SH-SY5Y (cell line): ENCODE results near the gene IQCK.

Experiments
- GATA2 ChIP-seq: IDR thresholded peaks from 2 replicates; pipeline ENCODE4 v1.6.1; 2011; ENCODE audit warnings: mild to moderate bottlenecking, low read depth, low read length
- GATA3 ChIP-seq: IDR thresholded peaks from 2 replicates; pipeline ENCODE4 v1.6.1; 2011; ENCODE audit warnings: low read depth, mild to moderate bottlenecking, low read length, moderate library complexity

IQCK gene

DNA sequence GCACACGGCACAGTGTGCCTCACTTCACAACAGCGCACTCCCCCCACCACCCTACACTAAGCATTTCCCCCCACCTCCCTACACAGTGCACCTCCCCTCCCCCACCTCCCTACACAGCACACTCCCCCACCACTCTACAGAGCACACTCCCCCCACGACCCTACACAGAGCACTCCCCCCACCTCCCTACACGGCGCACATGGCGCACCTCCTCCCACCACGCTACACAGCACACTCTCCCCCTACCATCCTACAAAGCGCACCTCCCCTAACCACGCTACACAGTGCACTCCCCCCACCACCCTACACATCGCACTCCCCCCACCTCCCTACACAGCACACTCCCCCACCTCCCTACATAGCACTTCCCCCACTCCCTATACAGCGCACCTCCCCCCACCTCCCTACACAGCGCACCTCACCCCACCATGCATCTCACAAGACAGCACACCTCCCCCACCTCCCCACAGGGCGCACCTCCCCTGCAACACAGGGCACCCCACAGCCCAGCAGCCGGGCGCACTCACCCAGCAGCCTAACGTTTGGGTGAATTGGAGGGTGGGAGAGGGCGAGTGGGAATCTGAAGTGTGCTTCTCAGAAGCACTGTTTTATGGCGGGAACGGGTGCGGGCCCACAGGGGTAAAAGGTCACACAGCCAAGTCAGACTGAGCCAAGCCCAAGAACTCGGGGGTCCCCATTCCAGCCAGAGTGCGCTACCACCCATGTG, 10.3 kb upstream of the IQCK start:
- TF ChIP-seq GATA2 (no peak), GATA3 (no peak)

DNA sequence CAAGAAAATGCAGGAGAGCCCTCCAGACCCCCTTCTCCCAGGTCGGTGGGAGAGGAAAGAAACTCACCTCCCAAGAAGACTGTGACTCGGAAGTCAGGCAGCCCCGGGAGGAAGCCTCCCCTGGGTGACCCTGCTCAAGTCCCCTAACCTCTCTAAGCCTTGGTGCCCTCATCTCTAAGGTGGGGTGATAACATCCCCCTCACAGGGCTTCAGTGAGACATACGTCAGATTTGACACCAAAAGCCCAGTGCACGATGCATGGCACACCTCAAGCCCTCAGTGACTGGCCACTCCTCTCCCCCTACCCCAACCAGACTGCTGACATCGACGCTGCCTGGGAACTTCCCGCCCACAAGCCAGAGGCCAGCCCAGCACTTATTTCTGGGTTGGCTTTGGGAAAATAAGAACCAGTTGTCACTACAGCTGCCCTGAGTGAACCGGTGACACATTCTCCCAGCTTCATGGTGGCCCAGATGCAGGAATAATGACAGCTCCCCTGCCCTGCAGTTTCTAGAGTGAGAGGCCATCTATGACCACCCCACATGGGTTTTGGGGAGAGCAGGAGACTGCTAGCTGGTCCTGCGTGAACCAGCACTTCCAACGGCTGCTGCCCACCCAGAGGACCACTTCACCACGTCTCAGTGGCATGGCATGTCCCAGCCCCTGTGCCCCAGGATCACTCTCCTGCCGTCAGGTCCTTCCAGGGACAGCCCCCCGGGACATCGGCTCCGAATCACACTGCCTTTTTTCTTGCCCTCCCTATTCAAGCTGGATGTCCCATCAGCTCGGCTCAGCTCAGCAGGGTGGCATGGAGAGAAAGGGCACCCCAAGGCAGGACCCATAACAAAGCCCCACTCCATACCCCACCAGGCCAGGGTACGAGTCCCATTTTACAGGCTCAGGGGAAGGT, 9.5 kb upstream of the IQCK start:
- TF ChIP-seq GATA2 (no peak), GATA3 (no peak)

DNA sequence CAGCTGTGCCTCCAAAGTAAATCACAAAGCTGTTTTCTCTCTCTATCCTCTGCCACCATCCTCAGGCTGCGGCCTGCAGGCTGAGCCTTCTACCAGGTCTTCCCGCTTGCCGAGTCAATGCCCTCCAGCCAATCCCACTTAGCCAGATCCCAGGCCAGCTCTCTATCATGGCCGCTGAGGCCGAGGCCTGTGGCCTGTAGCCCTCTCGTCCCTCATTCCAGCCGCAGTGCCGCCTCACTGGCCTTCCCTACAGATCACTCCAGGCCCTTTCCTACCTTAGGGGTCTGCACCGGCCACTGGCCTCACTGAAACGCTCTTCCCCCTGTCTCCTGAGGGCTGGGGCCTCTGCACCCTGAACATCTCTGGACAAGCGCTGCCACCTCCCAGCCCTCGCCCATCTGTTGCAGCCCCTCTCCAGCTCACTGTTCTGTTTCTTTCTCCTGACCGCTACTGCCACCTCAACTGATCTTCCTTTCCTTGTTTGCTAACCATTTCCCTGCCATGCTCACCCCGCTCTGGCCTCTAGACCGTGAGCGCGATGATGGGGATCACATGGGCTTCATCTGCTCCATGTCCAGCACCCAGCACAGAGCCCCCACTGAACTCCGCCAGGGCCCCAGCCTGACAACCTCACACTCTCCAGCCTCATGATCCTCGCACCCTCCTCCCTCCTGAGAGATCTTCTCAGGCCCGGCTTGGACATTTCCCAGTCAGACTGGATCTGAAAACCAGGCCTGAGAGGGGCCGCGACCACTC, 8.5 kb upstream of the IQCK start:
- no peak for TF ChIP-seq GATA3
- TF ChIP-seq GATA2, result no peak

DNA sequence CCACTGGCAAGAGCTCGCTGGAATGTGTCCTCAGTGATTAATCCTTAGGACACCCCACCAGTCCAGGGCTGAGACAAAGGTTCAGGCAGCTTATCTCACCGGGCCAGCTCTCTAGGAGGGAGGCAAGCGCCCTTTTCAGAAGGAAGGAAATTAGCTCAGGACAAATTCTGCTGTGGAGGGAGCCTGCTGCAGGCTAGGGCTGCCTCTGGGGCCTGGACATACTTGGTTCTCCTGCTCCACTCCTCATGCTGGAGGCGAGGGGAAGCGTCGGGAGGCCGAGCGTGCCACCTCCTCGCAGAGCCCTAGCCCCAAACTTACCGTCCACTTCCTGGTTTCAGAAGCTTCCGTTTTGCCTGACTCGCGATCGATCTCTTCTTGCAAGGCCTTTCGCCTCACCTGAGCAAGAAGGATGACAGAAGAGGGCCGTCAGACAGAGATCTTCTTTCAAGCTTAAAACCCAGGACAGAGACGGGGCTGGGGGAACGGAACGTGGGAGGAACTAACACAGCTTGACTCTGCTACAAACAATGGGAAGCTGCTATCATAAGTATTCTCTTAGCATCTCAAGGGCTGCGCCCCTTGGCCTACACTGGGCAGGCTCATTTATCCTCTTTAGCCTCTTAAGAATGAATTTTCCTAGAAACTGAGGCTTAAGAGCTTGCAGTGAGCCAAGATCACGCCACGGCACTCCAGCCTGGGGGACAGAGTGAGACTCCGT, 7.7 kb upstream of the IQCK start:
- TF ChIP-seq GATA2 (no peak), GATA3 (no peak)

DNA sequence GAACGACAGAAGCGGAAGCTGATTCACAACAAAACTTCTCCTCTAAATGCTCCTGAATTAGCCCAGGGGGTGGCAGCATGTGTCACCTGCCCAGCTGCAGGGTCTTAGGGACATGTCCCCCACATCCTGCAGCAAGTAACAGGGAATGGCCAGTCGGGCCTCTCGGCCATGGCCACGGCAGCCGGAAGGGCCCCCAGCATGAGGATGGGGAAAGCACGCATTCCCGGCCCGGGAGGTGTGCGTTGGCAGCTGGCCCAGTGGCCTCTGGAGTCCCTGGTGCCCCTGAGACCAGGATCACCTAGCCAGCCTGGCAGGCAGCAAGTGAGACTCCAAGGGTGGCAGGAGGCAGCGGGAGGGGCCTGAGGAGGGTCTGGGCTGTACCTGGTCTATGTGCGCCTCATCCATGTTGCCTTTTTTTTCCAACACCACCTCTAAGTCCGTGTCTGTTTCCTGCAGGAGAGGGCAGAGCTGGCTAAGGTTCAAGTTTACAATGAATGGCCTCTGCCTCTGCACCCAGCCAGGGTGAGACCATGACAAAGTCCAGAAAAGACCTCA, 7.0 kb upstream of the IQCK start:
- TF ChIP-seq GATA3 (no peak), GATA2 (no peak)

DNA sequence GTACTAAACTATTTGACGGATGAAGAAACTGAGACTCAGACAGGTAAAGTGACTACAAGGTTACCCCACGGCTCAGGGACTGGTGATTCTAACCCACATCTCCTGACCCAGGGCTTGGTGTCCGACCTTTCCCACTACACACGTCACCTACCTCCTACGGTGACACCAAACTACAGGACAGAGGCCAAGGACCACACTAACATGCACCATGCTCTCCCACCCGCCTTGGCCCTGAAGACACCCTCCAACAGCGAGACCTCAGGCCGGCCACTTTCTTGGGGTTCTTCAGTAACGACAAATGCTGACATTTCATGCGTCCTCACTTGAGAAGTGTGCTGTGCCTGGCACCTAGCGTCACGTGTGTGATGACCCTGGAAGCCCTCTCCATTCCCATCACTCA, 6.4 kb upstream of the IQCK start:
- TF ChIP-seq GATA3, result no peak
- no peak for TF ChIP-seq GATA2

DNA sequence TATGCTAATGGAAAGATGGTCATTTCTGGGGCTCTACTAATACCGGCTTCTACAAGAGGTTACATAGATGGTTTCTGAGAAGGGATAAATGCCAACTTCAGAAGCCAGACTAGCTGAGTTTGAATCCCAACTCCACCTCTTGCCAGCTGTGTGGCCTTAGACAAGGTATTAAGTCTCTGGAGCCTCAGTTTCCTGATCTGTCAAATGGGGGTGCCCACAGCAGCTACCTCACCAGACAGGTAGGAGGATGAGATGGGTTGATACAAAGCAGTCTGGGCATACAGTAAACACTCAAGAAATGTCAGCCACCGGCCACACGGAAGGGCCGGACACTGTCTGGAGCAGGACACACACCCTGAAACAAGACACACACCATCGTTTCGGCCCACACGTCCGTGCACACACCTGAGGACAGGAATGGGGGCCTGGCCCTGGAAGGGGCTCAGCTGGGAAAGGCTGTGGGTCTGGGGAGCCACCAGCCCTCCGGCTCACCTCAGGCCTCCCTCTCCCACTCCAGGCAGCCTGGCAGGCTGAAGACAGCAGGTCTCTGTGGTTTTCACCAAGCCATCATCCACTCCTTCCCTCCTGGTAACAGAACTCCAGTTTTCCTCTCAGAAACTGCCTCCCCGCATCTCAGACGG, 5.5 kb upstream of the IQCK start:
- no peak for TF ChIP-seq GATA2
- TF ChIP-seq GATA3, result no peak

DNA sequence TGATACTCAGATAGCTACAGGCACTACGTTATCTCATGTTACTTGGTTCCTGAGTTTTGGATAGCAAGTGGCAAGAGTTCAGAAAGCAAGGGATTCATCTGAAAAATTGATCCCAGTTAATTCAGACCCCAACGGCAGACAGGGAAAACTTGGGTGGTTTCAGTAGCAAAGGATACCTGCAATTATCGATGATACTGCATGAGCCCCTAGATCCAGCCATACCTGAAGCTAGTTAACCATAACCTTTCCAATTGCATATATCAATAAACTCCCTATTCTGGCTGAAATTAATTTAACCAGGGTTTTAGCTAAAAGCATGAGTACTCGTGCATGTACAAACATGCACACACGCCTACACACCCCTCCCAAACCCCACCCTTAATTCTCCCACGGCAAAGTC, 4.4 kb upstream of the IQCK start:
- no peak for TF ChIP-seq GATA3
- no peak for TF ChIP-seq GATA2

DNA sequence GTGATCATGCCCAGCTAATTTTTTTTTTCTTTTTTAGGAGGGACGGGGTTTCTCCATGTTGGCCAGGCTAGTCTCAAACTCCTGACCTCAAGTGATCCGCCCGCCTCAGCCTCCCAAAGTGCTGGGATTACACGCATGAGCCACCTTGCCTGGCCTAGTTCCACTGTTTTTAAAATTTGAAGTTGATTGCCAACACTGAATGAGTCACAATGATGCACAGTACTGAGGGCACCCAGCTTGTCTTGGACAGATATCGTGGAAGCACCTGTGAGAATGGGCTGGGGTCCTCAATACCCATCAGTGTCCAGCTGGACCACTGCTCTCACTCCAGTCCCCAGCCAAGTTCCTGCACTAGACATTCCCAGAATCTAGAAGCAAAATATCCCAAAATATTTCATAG, 2.5 kb upstream of the IQCK start:
- TF ChIP-seq GATA2 (no peak), GATA3 (no peak)

DNA sequence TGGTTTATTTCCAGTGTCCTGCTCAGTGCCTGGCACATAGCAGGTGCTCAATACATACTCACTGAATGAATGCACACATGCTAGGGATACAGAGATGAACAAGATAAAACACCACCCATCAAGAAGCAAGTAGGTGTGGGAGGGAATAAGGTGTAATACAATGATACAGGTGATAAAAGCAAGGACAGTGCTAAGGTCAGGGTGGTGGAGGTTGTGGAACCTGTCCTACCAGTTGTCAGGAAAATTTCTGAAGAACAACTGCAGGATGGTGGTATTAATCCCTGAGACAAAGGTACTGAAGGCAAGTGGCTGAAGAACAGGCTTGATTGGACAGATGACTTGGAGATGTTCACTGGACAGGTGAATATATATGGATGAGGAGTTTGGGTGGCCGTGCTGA, 1.9 kb upstream of the IQCK start:
- no peak for TF ChIP-seq GATA2
- no peak for TF ChIP-seq GATA3

DNA sequence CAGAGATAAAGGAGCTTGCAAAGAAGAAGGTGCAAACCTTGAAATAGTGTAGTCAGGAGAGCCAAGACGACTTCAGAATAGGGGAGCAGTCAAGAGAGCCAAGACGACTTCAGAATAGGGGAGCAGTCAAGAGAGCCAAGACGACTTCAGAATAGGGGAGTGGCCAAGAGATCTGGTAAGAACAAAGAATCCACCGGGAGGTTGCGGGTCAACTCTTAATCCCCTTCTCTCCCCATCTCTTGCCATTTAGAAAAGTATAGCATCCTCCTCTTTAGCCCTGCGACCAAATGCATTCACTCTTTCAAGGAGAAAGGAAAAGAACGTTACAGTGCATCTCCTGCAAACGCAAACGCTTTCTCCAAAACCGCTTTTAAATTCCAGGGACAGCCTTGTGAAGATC, 757 bp upstream of the IQCK start:
- TF ChIP-seq GATA2, result no peak
- TF ChIP-seq GATA3, result no peak

DNA sequence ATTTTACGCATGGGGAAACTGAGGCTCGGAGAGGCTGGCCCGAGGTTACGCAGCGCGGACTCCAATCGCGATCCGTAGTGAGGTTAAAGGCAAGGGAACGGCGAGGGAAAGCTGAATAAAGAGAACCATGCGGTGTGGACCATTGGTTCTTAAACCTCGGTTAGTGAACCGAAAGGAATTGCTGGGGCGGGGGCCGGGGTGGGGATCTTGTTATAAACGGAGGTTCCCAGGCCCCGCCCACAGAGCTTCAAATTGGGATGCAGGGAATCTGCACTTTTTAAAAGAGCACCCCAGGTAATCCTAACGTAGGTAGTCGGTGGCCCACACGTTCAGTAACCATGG, 524 bp downstream of the IQCK start:
- TF ChIP-seq GATA3 (no peak), GATA2 (no peak)
